Lung (tissue), 12 donors: ENCODE results near the gene CLDN9. TPM values are rescaled to one million over a fixed set of nuclear protein-coding genes. Genes with fewer than 3 reads are reported as not detected.
A peak's percentile ranks its signal among the peaks of the same experiment; 100 is the strongest.

Experiments used
- ATAC-seq: fragments of 200-7000 bp; cut with Tn5 transposase; one replicate; pipeline ENCODE4 v1.9.1; 2020; ENCODE audit warnings: moderate number of reproducible peaks; ENCODE audit not compliant: insufficient read depth, low FRiP score
- DNase-seq, 3 donors: peaks; one replicate each; pipeline ENCODE4 v3.0.0-alpha.2; 2013 to 2017
- H3K27ac ChIP-seq, 2 donors: one replicate each; pipeline ENCODE4 v1.5.1; 2013; ENCODE audit warnings: mild to moderate bottlenecking in 2 of 2, moderate library complexity in 2 of 2, control low read depth in 1 of 2, inconsistent platforms in 1 of 2, low read depth in 1 of 2, low read length in 1 of 2
- H3K27me3 ChIP-seq, 3 donors: one replicate each; pipeline ENCODE4 v1.5.1; 2013; ENCODE audit warnings: low read length in 2 of 3; ENCODE audit not compliant: control insufficient read depth in 3 of 3, insufficient read depth in 3 of 3
- H3K36me3 ChIP-seq, 4 donors: one replicate each; pipeline ENCODE4 v1.5.1; 2013; ENCODE audit warnings: low read length in 4 of 4, mild to moderate bottlenecking in 1 of 4, moderate library complexity in 1 of 4; ENCODE audit not compliant: control insufficient read depth in 4 of 4, insufficient read depth in 4 of 4
- H3K4me1 ChIP-seq, 5 donors: one replicate each; pipeline ENCODE4 v1.5.1; 2013; ENCODE audit warnings: low read length in 5 of 5, mild to moderate bottlenecking in 2 of 5, moderate library complexity in 1 of 5; ENCODE audit not compliant: control insufficient read depth in 5 of 5, insufficient read depth in 5 of 5
- H3K4me3 ChIP-seq: one replicate; pipeline ENCODE4 v1.5.1; 2013; ENCODE audit warnings: mild to moderate bottlenecking, control low read depth, moderate library complexity
- H3K9ac ChIP-seq, 2 donors: one replicate each; pipeline ENCODE4 v1.5.1; 2013; ENCODE audit warnings: low read length in 2 of 2, control low read depth in 1 of 2; ENCODE audit not compliant: insufficient read depth in 1 of 2
- H3K9me3 ChIP-seq, 4 donors: one replicate each; pipeline ENCODE4 v1.5.1; 2013; ENCODE audit warnings: low read length in 3 of 4, mild to moderate bottlenecking in 1 of 4, moderate library complexity in 1 of 4; ENCODE audit not compliant: control insufficient read depth in 4 of 4, insufficient read depth in 3 of 4
- CTCF ChIP-seq: IDR thresholded peaks from 2 replicates; pipeline ENCODE4 v1.5.1; 2012; ENCODE audit warnings: mild to moderate bottlenecking; ENCODE audit errors: control extremely low read depth, extremely low read depth
- WGBS, 2 donors: extraction: QIAGEN DNeasy Blood & Tissue Kit; methylation state at CpG; one replicate each; pipeline ENCODE4 v1.1.7; 2013; 5-methylcytosine and 5-hydroxymethylcytosine counted together
- polyA plus RNA-seq, 2 donors: library from polyadenylated mRNA; stranded (reverse); fragments of 200-250 nt; gene quantifications; one replicate each; pipeline ENCODE4 v1.2.1, GENCODE V29; 2013
- total RNA-seq, 2 donors: library from RNA; depleted of rRNA in 1 of 2; stranded (reverse); fragments of >200 nt in 1 of 2; gene quantifications; one replicate each; pipeline ENCODE4 v1.2.1, GENCODE V29; 2014 to 2021
- donor health status: control.
- donor health status: control.
- donor health status: Bipolar disorder and iron deficiency.
- donor health status: healthy.
- donor health status: DM: yes; HTN: yes; CAD: no.

CLDN9 gene
- total and polyA plus RNA-seq, 4 donors = 0.91 to 5.3 (median 1.3) TPM

- Histone ChIP-seq H3K9ac (no peak overlapping the region), H3K4me3 (peak overlapping the region; percentile 53), H3K27ac (peak overlapping the region; percentile 92 to 96), H3K4me1 (peaks cover 0 to 40% (median 21%) of the 10 kb centered on the region in 5 donors), H3K27me3 (peaks cover 0 to 5% (median 4%) of the 10 kb centered on the region in 3 donors), H3K9me3 (no peaks in the 10 kb centered on the region), H3K36me3 (peaks cover 0 to 21% (median 7%) of the 10 kb centered on the region in 4 donors)
- no peak for DNase-seq
- ATAC-seq = no peak
- 32 to 36% methylated on average over 6 of the region's 6 CpGs for WGBS, 2 donors
- no peak for TF ChIP-seq CTCF
Measured at GRCh38 chr16:3023415-3023668, 10.6 kb downstream of the CLDN9 start.

DNA sequence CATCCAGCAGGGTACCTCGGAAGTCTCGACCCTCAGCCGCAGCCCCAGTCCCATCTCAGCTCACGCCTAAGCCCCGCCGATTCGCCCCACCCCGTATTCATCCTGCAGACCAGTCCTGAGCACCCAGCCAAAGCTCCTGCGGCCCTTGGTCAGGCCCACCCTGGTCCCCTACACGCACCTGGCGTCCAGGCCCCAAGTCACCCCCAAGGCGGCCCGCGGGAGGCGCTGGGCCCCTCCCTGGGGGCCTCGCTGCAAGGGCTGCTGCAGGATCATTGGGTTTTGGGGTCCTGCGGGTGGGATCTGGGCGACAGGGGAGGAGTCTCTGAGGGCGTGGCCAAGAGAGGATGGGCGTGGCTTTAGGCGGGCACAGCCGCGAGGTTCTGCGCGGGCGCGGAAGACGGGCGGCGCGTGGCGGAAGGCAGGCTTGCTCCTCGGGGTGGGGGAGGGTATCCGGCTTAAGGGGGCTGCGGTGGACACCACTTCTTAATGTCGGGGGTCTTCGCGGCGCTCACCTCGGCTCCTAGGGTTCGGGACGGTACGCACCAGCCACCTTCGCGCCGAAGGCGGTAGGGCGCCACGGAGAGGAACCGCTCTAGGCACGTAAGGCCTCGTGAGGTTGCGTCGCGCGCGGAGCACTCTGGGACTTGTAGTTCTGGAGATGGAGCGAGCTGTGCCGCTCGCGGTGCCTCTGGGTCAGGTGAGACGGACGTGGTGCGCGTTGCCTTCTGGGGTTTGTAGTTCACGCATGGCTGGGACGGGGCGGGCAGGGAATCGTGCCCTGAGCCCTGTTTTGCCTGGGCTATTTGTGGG lies 11.2 kb downstream of the CLDN9 start, which contains the start of the genes HCFC1R1 and THOC6:
HCFC1R1 (minus strand) TSS at position 274 of the 810 bp plus-strand sequence; CDS start at position 273, 1 bp downstream.
THOC6 (plus strand) TSS at position 367 of the 810 bp plus-strand sequence; CDS start at position 659, 292 bp downstream.
- DNase-seq = peak; percentile 95 to 97 (median 96)
- peak; percentile 56 for ATAC-seq
- Histone ChIP-seq H3K4me1 (peaks cover 0 to 44% (median 21%) of the 10 kb centered on the region in 5 donors), H3K27ac (peak within 1 kb of the TSS; percentile 92 to 96), H3K27me3 (peaks cover 0 to 4% (median 4%) of the 10 kb centered on the region in 3 donors), H3K9ac (peak within 1 kb of the TSS in 1 of 2 donors; percentile 62), H3K4me3 (peak within 1 kb of the TSS; percentile 53), H3K9me3 (no peaks in the 10 kb centered on the region), H3K36me3 (peaks cover 0 to 21% (median 7%) of the 10 kb centered on the region in 4 donors)
- WGBS, 2 donors = 1% methylated on average over 68 to 69 of the region's 69 CpGs
- TF ChIP-seq CTCF = no peak

DNA sequence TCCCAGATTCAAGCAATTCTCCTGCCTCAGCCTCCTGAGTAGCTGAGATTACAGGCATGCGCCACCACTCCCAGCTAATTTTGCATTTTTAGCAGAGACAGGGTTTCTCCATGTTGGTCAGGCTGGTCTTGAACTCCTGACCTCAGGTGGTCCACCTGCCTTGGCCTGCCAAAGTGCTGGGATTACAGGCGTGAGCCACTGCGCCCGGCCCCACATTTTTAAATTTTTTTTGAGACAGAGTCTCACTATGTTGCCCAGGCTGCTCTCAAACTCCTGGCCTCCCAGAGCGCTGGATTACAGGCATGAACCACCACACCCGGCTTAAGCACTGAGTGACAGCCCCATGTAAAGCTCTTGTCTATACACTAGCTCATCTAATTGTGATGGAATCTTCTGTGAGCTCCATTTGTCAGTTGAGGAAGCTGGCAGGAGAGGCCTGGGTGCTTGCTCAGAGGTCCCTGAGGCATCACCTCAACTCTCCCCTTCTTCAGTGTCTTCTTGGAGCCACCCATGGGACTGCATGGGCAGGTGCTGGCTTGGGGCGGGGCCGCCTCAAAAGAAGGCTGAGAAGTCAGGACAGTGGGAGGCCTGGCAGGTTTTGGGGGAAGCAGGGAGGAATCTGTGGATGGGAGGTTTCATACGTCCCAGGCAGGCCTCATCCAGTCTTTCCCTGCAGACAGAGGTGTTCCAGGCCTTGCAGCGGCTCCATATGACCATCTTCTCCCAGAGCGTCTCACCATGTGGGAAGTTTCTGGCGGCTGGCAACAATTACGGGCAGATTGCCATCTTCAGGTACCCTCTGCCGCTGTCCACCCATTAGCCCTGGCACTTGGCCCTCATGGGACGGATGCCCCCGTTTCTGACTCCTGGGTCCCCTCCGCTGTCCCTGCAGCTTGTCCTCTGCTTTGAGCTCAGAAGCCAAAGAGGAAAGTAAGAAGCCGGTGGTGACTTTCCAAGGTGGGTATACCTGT lies 12.6 kb downstream of the CLDN9 start:
- Histone ChIP-seq H3K36me3 (peaks cover 0 to 21% (median 7%) of the 10 kb centered on the region in 4 donors), H3K4me3 (no peak overlapping the region), H3K4me1 (peaks cover 0 to 46% (median 18%) of the 10 kb centered on the region in 5 donors), H3K27ac (no peak overlapping the region), H3K27me3 (peaks cover 0 to 16% (median 16%) of the 10 kb centered on the region in 3 donors), H3K9ac (no peak overlapping the region), H3K9me3 (no peaks in the 10 kb centered on the region)
- ATAC-seq (no peak), DNase-seq (no peak)
- 95 to 96% methylated on average over 17 to 18 of the region's 18 CpGs for WGBS, 2 donors
- TF ChIP-seq CTCF = no peak
